Midbrain (tissue), 1 donor: ENCODE results near the gene KIF26B.
A peak's percentile ranks its signal among the peaks of the same experiment; 100 is the strongest.

Source experiments
- DNase-seq: peaks from one replicate; lab custom pipeline; 2025; lab: John Stamatoyannopoulos, UW

The KIF26B gene

DNA sequence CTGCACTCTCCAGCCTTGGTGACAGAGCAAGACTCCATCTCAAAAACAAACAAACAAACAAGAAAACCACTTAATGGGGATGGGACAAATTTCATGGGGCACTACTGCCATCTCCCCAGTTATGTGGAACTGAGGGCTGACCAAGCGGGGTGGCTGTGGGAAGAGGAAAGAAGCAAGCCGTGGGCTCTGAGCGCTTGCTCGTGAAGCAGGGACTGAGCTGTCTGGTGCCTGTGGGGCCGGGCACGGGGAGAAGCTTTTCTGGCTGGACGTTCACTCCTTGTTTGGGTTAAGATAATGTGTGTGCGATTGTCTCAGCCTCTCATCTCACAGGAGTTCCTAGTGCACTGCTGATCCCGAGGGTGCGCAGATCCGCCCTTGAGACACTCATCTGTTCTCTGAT, 22.0 kb upstream of the KIF26B start:
- no peak for DNase-seq

DNA sequence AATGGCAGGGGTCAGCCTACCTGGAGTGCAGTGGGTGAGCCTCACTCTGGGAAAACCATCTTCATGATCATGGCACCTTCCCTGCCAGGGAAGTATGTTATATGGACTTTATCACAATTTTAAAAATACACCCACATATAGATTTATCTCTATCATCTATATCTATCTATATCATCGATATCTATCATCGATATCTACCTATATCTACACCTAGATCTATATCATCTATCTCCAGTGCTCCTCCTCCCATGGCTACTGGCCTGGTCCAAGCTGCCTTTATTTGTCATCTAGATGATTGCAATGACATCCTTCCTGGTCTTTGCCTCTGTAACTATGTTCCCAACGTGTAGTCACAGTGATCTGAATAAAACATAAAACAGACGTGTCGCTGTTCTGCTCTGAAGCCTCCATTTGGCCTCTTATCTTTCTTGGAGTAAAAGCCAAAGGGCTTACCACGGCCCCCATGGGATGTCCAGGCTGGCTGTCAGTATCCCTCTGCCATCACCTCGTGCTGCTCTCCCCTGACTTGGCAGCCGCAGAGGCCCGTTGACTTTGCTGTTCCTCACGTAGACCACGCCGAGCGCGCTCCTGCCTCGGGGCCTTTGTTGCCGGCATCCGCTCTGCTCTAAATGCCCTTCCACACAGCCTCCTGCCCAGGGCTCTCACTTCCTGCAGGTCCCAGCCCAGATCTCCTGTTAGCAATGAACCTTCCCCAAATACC, 20.6 kb upstream of the KIF26B start:
- no peak for DNase-seq

GRCh38 chr1:245142171-245142798, 12.5 kb upstream of the KIF26B start:
- DNase-seq: no peak

GRCh38 chr1:245142976-245143375, 11.8 kb upstream of the KIF26B start:
- DNase-seq: no peak

GRCh38 chr1:245143849-245144248, 10.9 kb upstream of the KIF26B start:
- no peak for DNase-seq

DNA sequence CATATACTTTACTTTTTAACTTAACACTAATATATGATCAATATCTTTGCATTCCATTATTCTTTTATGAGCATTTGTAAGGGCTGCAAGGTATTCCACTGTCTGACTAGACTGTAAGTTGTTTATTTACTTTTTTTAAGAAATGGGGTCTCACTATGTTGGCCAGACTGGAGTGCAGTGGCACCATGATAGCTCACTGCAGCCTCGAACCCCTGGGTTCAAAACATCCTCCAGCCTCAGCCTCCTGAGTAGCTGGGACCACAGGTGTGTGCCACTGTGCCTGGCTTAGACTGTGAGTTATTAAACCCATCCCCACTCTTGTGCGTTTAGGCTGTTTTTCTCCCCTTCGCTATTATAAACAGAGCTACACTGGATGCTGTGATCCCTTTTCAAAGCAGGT, 6.7 kb upstream of the KIF26B start:
- DNase-seq: no peak

DNA sequence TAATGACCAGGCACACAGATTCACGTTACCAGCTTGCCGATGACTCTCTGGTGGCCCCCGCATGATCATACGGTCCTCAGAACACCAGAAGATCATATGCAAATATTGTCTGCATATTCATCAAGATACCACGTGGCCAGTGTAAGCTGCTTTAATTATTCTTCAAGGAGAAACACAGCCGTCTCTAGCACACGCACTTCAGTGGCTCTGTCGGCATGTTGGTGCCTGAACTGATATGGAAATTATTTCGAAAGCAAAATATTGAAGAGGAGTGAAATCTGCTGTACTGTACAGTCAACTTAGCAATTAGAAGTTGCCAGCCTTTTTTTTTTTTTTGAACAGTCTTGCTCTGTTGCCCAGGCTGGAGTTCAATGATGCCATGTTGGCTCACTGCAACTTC, 5.9 kb upstream of the KIF26B start:
- DNase-seq: no peak

- peak; percentile 79 for DNase-seq
Observed at GRCh38 chr1:245153081-245153551, 1.7 kb upstream of the KIF26B start.

DNA sequence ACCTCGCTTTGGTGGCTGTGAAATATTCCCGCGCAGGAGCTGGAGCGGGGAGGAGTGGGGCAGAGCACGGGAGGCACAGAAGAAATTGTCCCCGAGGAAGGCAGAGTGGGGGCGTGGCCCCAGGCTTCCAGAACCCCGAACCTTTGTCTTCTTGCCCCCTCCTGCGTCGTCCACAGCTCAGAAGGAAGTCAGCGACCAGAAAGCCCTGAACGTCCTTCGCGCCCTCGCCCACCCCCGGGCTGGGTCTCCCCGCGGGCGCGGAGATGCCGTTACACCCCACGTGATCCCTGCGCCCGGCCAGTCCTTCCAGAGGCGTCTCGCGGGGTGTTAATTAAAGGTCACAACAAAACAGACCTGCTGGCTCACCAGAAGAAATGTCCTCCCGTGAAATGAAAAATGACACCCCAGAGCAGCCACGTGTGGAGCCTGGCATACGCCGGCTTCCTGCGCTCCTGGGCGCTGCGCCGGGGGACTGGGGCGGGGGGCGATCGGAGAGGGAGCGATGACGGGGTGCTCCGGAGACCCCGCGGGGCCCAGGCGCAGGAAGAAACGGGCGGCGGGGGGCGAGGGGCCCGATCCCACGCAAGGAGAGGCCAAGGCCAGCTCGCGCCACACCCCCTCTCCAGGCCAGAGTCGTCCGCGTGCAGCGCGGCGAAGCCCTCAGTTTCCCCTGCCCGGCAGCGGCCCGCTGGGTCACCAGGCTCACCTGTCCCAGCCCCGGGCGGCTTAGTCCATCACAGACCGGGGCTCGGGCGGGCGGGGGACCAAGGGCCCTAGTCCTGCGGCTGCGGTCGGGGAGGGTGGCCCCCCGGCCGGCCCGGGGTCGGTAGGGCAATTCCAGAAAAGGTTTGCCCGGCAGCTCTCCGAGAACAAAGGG, 995 bp upstream of the KIF26B start:
- no peak for DNase-seq

- DNase-seq: no peak
Observed at GRCh38 chr1:245155272-245156040, 671 bp downstream of the KIF26B start.

- peak; percentile 61 for DNase-seq
Observed at GRCh38 chr1:245156041-245156735, 1.4 kb downstream of the KIF26B start.

GRCh38 chr1:245156736-245157505, 2.1 kb downstream of the KIF26B start:
- DNase-seq: no peak

GRCh38 chr1:245158913-245159312, 4.1 kb downstream of the KIF26B start:
- no peak for DNase-seq

- DNase-seq: no peak
Observed at GRCh38 chr1:245160288-245160687, 5.5 kb downstream of the KIF26B start.

- DNase-seq: no peak
Observed at GRCh38 chr1:245160741-245161400, 6.1 kb downstream of the KIF26B start.

DNA sequence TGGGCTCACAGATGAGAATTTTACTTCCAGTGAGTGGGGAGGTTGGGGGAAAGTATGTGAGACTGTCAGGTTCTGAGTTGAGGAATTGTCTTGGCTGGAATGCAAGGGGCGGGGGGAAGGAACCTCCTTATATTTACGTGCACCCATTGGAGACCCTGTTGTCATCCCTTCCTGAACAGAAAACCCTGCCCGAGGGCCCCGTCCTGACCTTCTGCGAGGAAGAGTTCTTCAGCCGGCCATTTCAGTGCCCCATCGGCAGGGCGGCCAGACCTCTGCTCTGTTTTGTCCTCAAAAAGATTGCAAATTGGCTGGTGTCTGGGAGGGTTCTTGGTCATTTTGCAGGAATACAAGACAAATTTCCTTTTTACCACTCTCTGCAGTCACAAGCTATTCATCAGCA, 7.1 kb downstream of the KIF26B start:
- no peak for DNase-seq

DNA sequence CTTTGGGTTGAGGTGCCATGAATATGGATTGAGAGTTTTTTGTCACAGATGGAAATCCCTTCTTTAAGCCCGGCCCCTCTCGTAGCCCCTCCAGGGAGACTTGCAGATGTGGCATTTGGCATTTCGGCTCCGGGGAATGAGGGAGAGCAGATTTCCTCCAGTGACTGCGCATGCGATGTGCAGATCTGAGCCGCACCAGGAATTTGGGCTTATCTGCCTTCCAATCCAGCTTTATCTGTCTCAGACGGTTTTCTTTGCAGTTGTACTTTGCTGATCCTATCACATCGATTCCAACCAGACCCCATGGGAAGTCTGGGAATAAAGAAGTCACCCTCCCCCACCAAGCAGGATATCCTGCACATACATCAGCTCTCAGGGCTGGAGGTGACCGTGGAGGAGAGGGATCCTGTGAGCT, 11.7 kb downstream of the KIF26B start:
- DNase-seq: no peak

DNA sequence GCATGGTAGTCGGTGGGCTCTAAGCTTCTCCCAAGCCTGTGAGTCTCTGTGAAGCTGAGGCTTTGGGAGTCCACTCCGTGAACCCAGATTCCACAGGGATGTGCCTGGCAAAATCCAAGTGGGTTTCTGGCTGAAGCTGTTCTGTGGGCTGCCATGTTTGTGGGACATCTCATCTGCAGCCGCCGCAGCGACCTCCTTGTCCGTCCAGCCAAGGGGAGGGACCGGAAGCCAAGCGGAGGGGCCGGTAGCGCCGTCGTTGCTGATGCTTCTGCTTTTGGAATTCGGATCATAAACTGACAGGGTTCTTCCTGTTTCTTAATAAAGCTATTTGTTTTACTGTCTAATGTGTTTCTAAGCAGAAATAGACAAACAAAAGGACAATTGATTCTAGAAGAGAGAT, 13.3 kb downstream of the KIF26B start:
- DNase-seq: no peak

DNA sequence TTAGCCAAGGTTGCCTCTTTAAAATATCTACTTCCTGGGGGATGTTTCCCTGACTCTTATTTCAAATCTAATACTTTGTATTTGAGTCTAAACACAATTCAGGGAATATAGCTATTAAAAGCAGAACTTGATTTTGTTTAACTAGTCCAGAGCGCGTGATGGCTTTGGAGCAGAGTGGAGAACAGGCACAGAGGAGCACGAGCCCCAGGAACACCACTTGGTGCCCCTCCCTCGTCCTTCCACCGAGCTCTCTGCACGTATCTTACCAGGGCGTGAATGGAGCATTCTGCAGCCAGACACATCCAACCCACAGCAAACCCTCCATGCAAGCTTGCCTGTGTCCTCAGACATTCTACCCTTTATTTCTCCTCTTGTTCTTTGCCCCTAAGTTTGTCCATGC, 14.1 kb downstream of the KIF26B start:
- no peak for DNase-seq

DNA sequence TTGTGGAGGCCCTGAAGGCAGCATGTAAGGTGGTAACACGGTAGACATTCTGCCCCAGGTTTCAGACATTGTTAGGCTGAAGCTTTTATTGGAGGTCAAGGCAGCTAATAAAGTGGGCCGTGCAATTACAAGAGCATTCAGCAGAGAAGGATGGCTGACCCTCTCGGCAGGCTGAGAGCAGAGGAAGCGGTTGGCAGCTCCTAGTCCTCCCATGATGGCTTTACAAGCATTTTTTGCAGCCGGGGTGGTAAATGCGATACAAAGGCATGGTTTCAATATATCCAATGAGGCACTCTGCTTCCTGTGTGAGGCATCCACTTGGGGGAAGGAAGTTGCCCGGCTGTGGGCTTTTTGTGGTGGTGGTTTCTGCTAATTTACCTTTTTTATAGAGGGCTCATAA, 14.6 kb downstream of the KIF26B start:
- DNase-seq: no peak
